K562 (cell line): ENCODE results near the gene ORC4.

Experiments
- CREB1 ChIP-seq, 2 experiments: sonication (generic) in 1 of 2; formaldehyde crosslinking in 1 of 2; IDR thresholded peaks; 2 replicates each; pipeline versions ENCODE4 v1.6.1 to v1.8.0; 2012 to 2022; ENCODE audit warnings: inconsistent platforms in 1 of 2, mild to moderate bottlenecking in 1 of 2, missing genetic modification reagents in 1 of 2, moderate library complexity in 1 of 2
- EZH2 ChIP-seq: IDR thresholded peaks from 2 replicates; pipeline ENCODE4 v1.6.1; 2012; ENCODE audit warnings: low read depth, mild to moderate bottlenecking, inconsistent platforms, low read length, borderline replicate concordance
- FOXM1 ChIP-seq, 2 experiments: fragments of 450-650 bp in 1 of 2; sonication (generic) in 1 of 2; formaldehyde crosslinking in 1 of 2; IDR thresholded peaks; 2 replicates each; pipeline versions ENCODE4 v1.6.1 to v1.9.0; 2017 to 2022; ENCODE audit warnings: low read depth in 2 of 2, mild to moderate bottlenecking in 2 of 2, missing genetic modification reagents in 1 of 2, moderate library complexity in 1 of 2
- MAFK ChIP-seq: IDR thresholded peaks from 2 replicates; pipeline ENCODE4 v1.6.1; 2011; ENCODE audit warnings: low read length, improper control_type of control experiment
- TF ChIP-seq, protein P1 (sequence below), 3 experiments: IDR thresholded peaks in 2 of 3; conservative IDR thresholded peaks in 1 of 3; 2 replicates each; pipeline ENCODE4 v1.5.1; 2011 to 2012; ENCODE audit warnings: low read length in 3 of 3, mild to moderate bottlenecking in 3 of 3, control low read depth in 2 of 3, improper control_type of control experiment in 1 of 3, inconsistent platforms in 1 of 3, low read depth in 1 of 3, mixed read lengths in 1 of 3, moderate library complexity in 1 of 3; ENCODE audit not compliant: insufficient read depth in 2 of 3

DNA sequence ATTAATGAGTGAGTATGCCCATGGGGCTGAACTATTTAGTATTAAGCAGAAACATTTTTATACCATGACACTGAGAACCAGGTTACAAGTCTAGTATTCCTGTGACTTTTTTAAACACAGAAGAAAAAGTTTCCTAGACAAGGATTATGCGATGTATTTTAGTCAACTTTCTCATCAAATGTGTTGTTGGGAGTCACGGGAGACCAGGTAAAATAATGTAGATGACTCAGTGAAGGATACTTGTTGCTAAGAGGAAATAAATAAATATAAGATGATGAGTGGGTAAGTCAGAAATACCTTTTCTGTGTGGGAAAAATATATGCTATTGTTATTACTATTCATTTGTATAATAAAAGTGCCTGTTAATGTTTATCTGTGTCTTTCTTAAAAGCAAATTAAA lies 23.8 kb upstream of the ORC4 start:
- TF ChIP-seq CREB1 (IDR thresholded peaks at IDR 0.05) = no peak
- no peak for TF ChIP-seq CREB1 (CRISPR knock-in tag; IDR thresholded peaks at IDR 0.05)
- no peak for TF ChIP-seq FOXM1 (IDR thresholded peaks at IDR 0.05; ENCODE audit: low read depth)
- no peak for TF ChIP-seq FOXM1 (CRISPR knock-in tag; IDR thresholded peaks at IDR 0.05; ENCODE audit: low read depth)
- no peak for TF ChIP-seq EZH2
- TF ChIP-seq MAFK = no peak
- TF ChIP-seq, protein P1, sequence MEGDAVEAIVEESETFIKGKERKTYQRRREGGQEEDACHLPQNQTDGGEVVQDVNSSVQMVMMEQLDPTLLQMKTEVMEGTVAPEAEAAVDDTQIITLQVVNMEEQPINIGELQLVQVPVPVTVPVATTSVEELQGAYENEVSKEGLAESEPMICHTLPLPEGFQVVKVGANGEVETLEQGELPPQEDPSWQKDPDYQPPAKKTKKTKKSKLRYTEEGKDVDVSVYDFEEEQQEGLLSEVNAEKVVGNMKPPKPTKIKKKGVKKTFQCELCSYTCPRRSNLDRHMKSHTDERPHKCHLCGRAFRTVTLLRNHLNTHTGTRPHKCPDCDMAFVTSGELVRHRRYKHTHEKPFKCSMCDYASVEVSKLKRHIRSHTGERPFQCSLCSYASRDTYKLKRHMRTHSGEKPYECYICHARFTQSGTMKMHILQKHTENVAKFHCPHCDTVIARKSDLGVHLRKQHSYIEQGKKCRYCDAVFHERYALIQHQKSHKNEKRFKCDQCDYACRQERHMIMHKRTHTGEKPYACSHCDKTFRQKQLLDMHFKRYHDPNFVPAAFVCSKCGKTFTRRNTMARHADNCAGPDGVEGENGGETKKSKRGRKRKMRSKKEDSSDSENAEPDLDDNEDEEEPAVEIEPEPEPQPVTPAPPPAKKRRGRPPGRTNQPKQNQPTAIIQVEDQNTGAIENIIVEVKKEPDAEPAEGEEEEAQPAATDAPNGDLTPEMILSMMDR (IDR thresholded peaks at IDR 0.05 in 2 of 3, conservative IDR thresholded peaks at IDR 0.05 in 1 of 3; ENCODE audit: insufficient read depth in 2 of 3, low read depth in 1 of 3, low read length in 3 of 3) = no peak
